HepG2 (cell line): Measurements from ENCODE around the gene ZFPL1. TPM values are rescaled to one million over a fixed set of nuclear protein-coding genes. Genes with fewer than 3 reads are reported as not detected.
A peak's percentile ranks its signal among the peaks of the same experiment; 100 is the strongest.

Experiments
- ATF7-NPFF ChIP-seq: sonication (generic); formaldehyde crosslinking; IDR thresholded peaks from 2 replicates; pipeline ENCODE4 v1.8.1; 2023; ENCODE audit warnings: mild to moderate bottlenecking, low read depth, missing genetic modification reagents, moderate library complexity
- BRF2 ChIP-seq: sonication (generic); formaldehyde crosslinking; IDR thresholded peaks from 2 replicates; pipeline ENCODE4 v1.8.1; 2022; ENCODE audit warnings: mild to moderate bottlenecking, missing genetic modification reagents
- CEBPZ ChIP-seq: IDR thresholded peaks from 2 replicates; pipeline ENCODE4 v1.6.1; 2012; ENCODE audit warnings: low read length, improper control_type of control experiment
- CENPX ChIP-seq: sonication (generic); formaldehyde crosslinking; IDR thresholded peaks from 2 replicates; pipeline ENCODE4 v1.9.0; 2021; ENCODE audit warnings: mild to moderate bottlenecking, missing genetic modification reagents, moderate library complexity
- ETV5 ChIP-seq: IDR thresholded peaks from 2 replicates; pipeline ENCODE4 v1.6.1; 2018; ENCODE audit warnings: missing biosample characterization, missing genetic modification reagents, inconsistent platforms, borderline replicate concordance
- GPN1 ChIP-seq: sonication (generic); formaldehyde crosslinking; IDR thresholded peaks from 2 replicates; pipeline ENCODE4 v1.5.1; 2020; ENCODE audit warnings: missing genetic modification reagents, borderline replicate concordance
- HIC2 ChIP-seq: sonication (generic); formaldehyde crosslinking; IDR thresholded peaks from 2 replicates; pipeline ENCODE4 v1.9.0; 2022; ENCODE audit warnings: low read depth, missing genetic modification reagents
- KDM2A ChIP-seq: sonication (generic); formaldehyde crosslinking; IDR thresholded peaks from 2 replicates; pipeline ENCODE4 v1.4.0; 2020; ENCODE audit warnings: low read depth, missing genetic modification reagents, borderline replicate concordance
- KDM5A ChIP-seq: fragments of 200-600 bp; sonication (generic); IDR thresholded peaks from 2 replicates; pipeline ENCODE4 v1.7.0; 2018; ENCODE audit warnings: antibody characterized with exemption, mild to moderate bottlenecking, low read length, borderline replicate concordance
- MEIS2 ChIP-seq: sonication (generic); formaldehyde crosslinking; IDR thresholded peaks from 2 replicates; pipeline ENCODE4 v1.9.0; 2021; ENCODE audit warnings: mild to moderate bottlenecking, missing genetic modification reagents
- MLLT10 ChIP-seq: sonication (generic); formaldehyde crosslinking; IDR thresholded peaks from 2 replicates; pipeline ENCODE4 v1.4.0; 2020; ENCODE audit warnings: missing genetic modification reagents
- NFYC ChIP-seq: IDR thresholded peaks from 2 replicates; pipeline ENCODE4 v1.6.1; 2016; ENCODE audit warnings: missing genetic modification reagents, missing compliant biosample characterization
- NR1H2 ChIP-seq: sonication (generic); formaldehyde crosslinking; IDR thresholded peaks from 2 replicates; pipeline ENCODE4 v1.8.1; 2022; ENCODE audit warnings: low read depth, missing genetic modification reagents, borderline replicate concordance
- ZC3H4 ChIP-seq: sonication (generic); formaldehyde crosslinking; IDR thresholded peaks from 2 replicates; pipeline ENCODE4 v1.4.0; 2020; ENCODE audit warnings: missing genetic modification reagents, borderline replicate concordance
- ZNF317 ChIP-seq: sonication (generic); formaldehyde crosslinking; IDR thresholded peaks from 2 replicates; pipeline ENCODE4 v1.5.0; 2020; ENCODE audit warnings: mild to moderate bottlenecking, missing genetic modification reagents
- ZNF503 ChIP-seq: sonication (generic); formaldehyde crosslinking; IDR thresholded peaks from 2 replicates; pipeline ENCODE4 v1.4.0; 2020; ENCODE audit warnings: missing genetic modification reagents
- ZNF615 ChIP-seq: sonication (generic); formaldehyde crosslinking; IDR thresholded peaks from 2 replicates; pipeline ENCODE4 v1.5.0; 2020; ENCODE audit warnings: mild to moderate bottlenecking, missing genetic modification reagents, borderline replicate concordance
- ZUFSP ChIP-seq: sonication (generic); formaldehyde crosslinking; IDR thresholded peaks from 2 replicates; pipeline ENCODE4 v1.9.0; 2021; ENCODE audit warnings: missing genetic modification reagents, mild to moderate bottlenecking, borderline replicate concordance
- polyA plus RNA-seq, 8 experiments: library from polyadenylated mRNA; depleted of rRNA in 3 of 8; stranded (reverse) in 7 of 8; unstranded in 1 of 8; fragments of >200 nt; fragmentation: Illumina TruSeq in 4 of 8; extraction: Trizol in 4 of 8; gene quantifications; 2 replicates each; pipeline versions ENCODE4 v1.2.1 to v1.2.3, GENCODE V29; 2011 to 2016; ENCODE audit warnings: low read depth in 4 of 8, missing spikeins in 1 of 8, mixed read lengths in 1 of 8; ENCODE audit not compliant: insufficient read depth in 1 of 8
- total RNA-seq, 5 experiments: library from RNA; depleted of rRNA; stranded (reverse); fragments of >200 nt; fragmentation: Illumina TruSeq; extraction: Trizol; gene quantifications; 2 replicates each; pipeline ENCODE4 v1.2.3, GENCODE V29; 2016; ENCODE audit warnings: low read depth in 1 of 5

The ZFPL1 gene
- total and polyA plus RNA-seq, 2 of the 13 experiments (the other 11 are each of a cell fraction or from before 2014, with no cell fraction given): 32.2 to 56.0 TPM

GRCh38 chr11:65111744-65112545 is 27.9 kb downstream of the ZFPL1 start, which contains the start of gene TM7SF2 (continued):
- TF ChIP-seq HIC2 (CRISPR knock-in tag) (no peak), KDM2A (CRISPR knock-in tag) (peak; percentile 99), ATF7-NPFF (CRISPR knock-in tag) (0 out of 2 replicates have a peak, but pooled peaks have one; percentile 73), ZNF615 (CRISPR knock-in tag) (0 out of 2 replicates have a peak, but pooled peaks have one; percentile 60), ZNF503 (CRISPR knock-in tag) (no peak), BRF2 (CRISPR knock-in tag) (no peak), CENPX (CRISPR knock-in tag) (no peak), ZNF317 (CRISPR knock-in tag) (peak; percentile 54; the same call in 1 of the 2 replicates), ZUFSP (CRISPR knock-in tag) (no peak), MEIS2 (peak; percentile 76; the same call in 1 of the 2 replicates), NR1H2 (CRISPR knock-in tag) (no peak), CEBPZ (no peak), MLLT10 (CRISPR knock-in tag) (no peak), ZC3H4 (CRISPR knock-in tag) (0 out of 2 replicates have a peak, but pooled peaks have one; percentile 32), NFYC (CRISPR knock-in tag) (peak; percentile 86), KDM5A (peak; percentile 62; the same call in 1 of the 2 replicates), ETV5 (peak; percentile 34; the same call in 1 of the 2 replicates), GPN1 (CRISPR knock-in tag) (no peak)
